Germinal center (tissue), 1 donor: ENCODE results near the gene ZNF593.

Experiments used
- DNase-seq: peaks from one replicate; pipeline ENCODE4 v3.0.0; 2012; ENCODE audit warnings: mixed read lengths, low spot score

ZNF593 gene

DNA sequence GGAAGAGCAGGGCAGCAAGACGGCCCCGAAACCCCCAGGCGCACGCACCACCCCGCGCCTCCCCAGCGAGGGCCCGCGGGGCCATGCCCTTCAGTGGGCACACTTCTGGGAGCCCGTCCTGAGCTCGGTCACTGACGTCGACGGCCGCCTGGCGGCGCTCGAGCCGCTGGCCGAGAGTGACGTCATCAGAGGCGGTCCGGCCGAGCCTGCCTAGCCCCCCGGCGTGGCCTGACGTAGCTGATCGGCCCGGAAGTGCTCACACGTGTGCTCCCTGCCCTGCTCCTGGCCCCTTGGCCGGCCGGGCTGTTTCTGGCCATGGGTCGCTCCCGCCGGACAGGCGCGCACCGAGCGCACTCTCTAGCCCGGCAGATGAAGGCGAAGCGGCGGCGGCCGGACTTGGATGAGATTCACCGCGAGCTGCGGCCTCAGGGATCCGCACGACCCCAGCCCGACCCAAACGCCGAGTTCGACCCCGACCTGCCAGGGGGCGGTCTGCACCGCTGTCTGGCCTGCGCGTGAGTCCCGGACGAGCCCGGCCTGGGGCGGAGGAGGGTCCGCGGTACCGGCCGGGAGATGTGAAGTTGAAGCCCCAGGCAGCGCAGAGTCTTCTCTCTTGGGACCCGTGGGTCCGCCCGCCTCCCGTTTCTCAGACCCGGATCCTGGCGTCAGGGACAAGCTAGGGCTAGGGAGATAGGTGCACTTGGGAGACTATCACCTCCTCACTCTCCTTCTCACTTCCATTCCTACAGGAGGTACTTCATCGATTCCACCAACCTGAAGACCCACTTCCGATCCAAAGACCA, at the start of gene ZNF593:
ZNF593 (plus strand) TSS at position 240 of the 803 bp plus-strand sequence; CDS start at position 316, 76 bp downstream.
- DNase-seq = peak; percentile 97

DNA sequence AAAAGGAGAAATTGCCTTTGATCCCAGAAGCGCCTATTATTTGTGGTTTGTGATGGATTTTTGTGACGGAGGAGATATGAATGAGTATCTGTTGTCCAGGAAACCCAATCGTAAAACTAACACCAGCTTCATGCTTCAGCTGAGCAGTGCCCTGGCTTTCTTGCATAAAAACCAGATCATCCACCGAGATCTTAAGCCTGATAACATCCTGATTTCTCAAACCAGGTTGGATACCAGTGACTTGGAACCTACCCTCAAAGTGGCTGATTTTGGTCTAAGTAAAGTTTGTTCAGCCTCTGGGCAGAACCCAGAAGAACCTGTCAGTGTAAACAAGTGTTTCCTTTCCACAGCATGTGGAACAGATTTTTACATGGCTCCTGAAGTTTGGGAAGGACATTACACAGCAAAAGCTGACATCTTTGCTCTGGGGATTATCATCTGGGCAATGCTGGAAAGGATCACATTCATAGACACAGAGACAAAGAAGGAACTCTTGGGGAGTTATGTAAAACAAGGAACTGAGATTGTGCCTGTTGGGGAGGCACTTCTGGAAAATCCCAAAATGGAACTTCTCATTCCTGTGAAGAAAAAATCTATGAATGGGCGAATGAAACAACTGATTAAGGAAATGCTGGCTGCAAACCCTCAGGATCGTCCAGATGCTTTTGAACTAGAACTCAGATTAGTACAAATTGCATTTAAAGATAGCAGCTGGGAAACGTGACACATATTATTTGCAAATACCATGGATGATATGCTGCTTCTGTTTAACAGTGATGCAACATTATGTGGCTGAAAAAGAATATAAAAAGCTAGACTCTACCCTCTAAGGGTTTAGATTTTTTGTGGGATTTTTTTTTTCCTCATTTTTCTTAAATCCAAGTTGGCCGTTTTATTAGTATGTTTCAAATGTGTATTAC, 47.6 kb upstream of the ZNF593 start:
- DNase-seq = no peak

DNA sequence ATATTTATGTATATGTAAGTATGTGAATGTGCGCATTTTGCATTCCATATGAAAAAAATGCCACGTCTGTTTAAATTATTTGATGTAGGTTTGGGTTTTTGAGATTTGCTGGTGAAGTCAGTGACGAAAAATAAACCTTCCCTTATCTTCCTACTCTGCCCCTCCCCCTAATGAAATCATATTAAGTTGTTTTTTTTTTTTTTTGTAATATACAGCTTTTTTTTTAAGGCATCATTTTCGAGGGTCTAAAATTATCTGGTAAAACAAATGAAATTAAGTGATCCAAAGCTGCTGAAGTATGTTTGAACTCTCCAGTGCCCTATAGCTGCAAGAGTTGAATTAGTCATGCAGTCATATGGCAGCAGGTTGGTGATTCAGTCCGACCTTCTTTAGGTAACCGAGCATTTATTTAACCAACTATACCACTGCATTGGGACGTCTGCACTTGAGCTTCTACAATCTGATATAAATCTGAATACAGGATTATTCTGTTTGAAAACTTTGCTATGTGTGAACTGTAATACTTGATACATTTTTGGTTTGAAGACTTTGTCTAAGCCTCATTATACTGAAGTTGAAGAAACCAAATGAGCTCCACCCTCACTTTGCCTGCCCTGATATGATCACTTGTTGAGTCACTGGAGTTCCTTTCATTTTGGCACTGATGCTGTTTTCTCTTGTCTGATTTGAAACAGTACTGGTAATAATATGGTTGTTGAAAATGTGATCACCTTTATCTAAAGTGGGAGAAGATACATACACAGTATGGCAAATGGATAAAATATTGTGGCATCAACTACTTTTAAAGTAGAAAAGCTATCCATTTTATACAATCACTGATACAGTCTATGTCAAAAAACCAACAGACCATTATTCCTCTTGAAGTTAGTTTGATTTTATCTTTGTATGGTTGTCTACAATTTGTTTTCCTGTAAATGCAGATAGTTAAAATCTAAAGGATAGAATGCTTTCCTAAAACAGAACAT, 46.4 kb upstream of the ZNF593 start:
- no peak for DNase-seq

DNA sequence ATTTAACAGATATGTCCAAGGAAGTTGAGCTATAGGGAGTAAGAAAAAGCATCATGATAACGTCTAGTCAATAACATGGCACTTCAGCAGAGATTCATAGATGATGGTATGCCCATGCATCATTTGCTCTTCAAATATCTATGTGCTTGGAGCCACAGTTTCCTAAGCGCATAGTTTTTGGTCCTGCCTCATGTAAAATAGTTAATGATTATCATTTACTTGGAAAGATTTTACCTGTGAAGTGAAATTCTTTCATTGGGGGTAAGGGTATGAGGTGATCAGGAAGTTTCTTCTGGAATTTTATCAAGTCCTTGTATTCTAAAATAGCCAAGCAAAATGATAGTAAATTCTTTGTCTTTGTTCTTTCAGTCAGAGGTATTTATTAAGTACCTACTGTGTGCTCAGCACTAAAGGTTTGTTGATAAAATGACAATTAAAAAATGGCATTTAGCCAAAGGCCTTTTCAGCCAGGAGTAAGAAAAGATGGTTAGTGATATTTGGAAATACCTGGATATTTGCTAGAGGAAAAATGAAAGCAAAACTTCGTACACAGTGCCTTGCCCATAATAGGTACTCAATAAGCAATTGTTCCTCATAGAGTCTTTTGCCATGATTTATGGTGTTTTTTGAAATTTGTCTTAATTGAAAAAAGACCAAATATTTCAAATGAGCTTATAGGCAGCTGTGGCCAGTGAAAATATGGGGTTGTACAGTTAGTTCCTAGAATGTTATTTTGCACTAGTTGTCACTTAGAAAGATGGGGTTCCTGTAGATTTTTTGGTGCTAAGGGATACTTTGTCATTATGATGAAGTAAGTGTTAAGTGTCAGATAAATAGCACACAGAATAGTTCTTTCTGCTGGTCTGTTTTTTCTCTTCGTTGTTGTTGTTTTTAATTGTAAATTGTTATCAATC, 45.0 kb upstream of the ZNF593 start:
- no peak for DNase-seq

DNA sequence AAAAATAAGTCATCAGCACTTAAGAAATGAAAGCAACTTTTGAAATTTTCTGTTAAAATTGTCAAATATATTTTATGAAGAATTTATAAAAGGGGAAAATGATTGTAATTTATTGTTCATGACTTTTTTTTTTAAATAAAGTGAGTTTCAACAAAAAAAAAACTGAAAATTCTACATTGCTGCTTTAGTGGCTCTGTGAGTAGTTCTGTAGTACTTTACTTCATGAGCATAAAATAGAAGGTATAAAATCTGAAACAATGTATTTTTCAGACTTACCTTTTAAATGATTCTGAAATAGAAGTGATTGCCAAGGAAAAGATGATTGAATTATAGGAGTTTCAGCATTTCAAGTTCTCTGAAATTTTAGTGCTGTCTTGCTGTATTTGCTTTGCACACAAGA, 44.3 kb upstream of the ZNF593 start:
- DNase-seq = no peak

DNA sequence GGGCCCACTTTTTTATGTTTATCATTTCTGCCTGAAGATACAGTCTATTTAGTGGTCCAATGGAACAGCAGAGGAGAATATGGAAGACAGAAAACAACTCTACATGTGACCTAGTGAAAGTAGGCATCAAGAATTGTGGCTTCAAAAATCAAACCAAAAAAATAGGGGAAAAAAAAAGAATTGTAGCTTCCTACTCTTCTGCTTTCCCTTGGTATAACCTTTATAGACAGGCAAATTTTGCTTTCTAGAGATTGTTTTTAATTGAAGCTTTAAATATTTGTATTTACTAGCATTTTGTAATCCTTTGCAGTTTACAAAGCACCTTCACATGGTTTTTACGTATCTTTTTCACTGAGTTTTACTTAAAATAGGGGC, 43.8 kb upstream of the ZNF593 start:
- no peak for DNase-seq

DNA sequence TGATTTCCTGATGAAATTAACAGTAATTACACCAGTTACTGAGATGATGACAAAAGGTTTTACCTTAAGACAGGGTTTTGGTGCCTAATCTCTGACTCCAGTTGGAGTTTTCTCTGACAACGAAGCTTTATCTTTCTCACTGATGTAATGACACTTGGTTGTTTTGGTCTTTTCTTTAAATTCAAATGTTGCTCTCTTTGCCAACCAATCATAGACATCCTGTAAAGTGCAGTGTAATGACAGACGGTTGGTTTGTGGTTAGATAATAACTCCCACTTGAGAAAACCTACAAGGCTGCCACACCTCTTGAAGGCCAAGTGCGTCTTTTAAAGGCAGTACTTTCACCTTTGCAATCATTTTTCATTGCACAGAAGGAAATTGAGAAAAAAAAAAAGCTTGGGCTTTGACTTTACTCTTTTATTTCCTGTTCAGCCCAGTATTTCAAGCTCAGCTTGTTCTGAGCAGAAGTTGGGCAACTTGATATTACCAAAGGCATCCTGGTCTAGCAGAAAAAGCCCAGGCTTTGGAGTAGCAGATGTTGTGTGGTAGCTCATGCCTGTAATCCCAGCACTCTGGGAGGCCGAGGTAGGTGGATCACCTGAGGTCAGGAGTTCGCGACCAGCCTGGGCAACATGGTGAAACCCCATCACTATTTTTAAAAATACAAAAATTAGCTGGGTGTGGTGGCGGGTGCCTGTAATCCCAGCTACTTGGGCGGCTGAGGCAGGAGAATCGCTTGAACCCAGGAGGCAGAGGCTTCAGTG, 43.2 kb upstream of the ZNF593 start:
- DNase-seq = peak; percentile 54

DNA sequence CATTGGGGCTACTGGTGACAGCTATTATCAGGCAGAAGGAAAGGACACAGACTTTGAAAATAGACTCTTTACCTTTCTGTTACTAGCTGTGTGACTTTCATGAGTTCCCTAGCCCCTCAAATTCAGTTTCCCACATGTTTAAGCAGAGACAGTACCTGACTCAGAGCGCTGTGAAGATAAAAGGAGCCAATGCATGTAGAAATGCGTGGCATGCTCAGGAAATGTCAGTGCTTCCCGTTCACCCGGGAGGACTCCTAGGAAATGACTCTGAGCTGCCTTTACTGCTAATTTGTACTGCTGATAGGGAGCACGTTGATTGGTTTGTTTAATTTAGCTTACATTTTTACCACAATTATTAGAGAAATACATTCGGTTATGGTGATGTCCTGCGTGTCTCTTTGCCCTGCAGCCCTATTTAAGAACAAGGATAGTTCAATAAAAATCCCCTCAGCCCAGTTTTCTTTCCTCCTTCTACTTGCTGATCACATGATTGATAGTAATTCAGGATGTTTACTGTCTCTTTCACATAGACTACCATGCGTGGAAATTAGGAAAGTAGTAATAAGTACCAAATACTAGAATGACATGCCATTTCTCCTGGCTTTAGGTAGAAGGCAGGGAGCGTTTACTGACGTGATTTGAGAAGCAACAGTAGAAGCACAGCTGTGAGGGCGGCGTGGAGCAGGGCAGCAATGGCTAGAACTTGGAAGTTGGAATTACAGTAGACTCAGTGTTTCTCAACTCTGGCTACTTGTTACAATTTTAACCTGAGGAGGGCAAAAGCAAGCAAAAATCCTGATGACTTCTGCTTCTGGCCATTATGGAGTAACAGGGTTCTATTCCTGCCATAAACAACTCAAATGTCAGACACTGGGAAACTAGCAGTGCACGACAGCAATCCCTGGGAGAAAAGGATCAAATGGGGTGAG, 42.2 kb upstream of the ZNF593 start:
- no peak for DNase-seq

DNA sequence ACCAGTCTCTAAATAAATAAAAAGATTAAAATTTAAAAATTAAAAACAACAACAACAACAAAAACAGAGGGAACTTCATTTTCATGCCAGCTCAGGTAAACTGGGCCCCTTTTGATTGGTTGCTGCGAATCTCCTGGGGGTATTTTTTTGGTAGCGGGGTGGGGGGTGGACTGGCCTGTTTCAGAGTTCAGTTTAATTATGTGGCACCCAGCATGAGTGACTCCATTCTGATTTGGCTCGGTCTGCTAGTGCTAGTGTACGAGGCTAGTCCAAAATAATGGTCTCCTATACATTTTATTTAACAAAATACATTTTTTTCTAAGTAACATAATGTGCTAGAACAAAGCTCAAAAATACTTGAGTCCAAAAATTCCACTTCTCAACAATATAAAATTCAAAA, 39.9 kb upstream of the ZNF593 start:
- DNase-seq = no peak

DNA sequence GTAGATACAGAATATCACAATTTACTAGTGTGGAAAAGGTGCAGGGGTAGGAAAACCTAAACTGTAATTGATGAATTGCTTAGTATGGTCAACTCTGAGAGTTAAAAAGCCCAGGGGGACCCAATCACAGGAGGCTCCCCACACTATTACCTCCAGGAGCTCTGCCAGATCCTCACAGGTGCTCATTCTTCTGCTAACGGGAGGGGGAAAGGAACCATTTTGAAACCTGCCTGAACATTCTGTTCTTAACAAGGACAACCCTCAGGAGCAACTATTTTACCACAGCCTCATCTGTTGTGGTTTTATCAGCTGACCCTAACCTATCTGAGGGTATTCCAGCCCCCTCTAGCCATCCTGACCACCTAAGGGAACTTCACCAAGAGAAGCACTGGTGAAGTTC, 39.0 kb upstream of the ZNF593 start:
- DNase-seq = no peak

DNA sequence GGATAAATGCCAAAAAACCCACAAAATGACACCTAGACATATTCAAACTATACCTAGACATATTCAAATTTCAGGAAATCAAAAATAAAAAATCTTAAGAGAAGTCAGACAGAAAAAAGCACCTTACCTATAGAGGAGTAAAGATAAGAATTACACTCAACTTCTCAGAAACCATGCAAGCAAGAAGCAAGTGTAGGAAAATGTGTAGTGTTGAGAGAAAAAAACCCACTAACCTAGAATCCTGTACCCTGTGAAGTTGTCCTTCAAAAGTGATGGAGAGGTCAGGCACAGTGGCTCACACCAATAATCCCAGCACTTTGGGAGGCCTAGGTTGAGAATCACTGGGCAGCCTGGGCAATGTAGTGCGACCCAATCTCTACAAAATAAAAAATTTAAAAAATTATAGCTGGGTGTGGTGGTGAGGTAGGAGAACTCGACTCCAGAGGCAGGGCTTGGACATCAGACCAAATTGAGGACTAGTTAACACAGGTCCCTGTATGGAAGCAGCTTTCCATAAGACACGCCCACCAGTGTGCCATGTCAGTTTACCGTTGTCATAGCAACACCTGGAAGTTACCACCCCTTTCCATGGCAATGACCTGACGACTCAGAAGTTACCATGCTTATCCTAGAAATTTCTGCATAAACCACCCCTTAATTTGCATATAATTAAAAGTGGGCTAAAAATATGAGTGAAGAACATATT, 37.4 kb upstream of the ZNF593 start:
- no peak for DNase-seq

DNA sequence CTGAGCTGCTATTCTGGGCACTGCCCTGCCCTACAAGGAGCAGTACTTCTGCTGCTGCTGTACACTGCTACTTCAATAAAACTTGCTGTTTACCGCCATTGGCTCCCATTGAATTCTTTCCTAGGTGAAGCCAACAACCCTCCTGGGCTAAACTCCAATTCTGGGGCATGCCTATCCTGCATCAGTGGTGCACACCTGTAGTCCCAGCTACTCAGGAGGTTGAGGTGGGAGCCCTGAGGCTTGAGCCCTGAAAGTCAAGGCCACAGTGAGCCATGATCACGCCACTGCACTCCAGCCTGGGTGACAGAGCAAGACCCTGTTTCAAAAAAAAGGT, 36.9 kb upstream of the ZNF593 start:
- DNase-seq = no peak

DNA sequence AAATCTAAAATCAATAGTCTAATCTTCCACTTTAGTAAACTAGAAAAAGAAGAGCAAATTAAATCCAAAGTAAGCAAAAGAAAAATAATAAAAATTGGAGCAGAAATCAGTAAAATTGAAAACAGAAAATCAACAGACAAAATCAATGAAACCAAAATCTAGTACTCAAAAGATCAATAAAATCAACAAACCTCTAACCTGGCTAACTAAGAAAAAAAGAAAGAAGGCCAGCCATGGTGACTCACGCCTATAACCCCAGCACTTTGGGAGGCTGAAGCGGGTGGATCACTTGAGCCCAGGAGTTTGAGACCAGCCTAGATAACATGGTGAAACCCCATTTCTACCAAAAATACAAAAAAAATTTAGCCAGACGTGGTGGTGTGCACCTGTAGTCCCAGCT, 35.2 kb upstream of the ZNF593 start:
- DNase-seq = no peak

DNA sequence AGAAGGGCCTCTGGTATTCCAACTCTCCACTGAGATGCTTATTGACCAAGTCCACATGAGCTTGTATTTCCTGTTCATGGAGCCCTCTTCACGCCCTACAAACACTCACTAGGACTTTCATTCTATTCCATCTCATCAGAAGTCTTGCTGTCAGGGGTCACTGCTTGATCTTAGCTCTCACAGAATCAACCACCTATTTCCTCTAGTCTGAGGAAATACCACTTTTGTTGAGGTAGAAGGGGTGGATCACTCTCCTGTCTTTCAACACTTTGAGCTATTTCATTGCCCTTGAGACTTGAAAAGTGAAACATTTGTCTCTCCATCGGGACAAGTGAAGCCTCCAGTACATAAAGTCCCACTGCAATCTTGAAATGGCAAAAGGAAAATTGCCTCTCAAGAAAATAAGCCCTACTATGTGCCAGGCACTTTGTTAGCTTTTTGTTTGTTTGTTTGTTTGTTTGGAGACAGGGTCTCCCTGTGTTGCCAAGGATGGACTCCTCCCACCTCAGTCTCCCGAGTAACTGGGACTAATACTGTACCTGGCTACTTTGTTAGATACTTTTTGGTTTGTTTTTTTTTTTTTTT, 30.6 kb upstream of the ZNF593 start:
- no peak for DNase-seq

DNA sequence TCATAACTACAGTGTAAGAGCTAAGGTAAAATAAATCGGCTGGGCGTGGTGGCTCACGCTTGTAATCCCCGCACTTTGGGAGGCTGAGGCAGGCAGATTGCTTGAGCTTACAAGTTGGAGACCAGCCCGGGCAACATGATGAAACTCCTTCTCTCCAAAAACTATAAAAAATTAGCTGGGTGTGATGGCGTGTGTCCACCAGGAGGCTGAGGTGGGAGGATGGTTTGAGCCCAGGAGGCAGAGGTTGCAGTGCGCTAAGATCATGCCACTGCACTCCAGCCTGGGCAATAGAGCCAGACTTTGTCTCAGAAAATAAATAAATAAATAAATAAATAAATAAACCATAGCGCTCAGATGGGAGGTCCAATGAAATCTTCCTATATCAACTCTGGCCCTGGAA, 27.5 kb upstream of the ZNF593 start:
- DNase-seq = no peak

DNA sequence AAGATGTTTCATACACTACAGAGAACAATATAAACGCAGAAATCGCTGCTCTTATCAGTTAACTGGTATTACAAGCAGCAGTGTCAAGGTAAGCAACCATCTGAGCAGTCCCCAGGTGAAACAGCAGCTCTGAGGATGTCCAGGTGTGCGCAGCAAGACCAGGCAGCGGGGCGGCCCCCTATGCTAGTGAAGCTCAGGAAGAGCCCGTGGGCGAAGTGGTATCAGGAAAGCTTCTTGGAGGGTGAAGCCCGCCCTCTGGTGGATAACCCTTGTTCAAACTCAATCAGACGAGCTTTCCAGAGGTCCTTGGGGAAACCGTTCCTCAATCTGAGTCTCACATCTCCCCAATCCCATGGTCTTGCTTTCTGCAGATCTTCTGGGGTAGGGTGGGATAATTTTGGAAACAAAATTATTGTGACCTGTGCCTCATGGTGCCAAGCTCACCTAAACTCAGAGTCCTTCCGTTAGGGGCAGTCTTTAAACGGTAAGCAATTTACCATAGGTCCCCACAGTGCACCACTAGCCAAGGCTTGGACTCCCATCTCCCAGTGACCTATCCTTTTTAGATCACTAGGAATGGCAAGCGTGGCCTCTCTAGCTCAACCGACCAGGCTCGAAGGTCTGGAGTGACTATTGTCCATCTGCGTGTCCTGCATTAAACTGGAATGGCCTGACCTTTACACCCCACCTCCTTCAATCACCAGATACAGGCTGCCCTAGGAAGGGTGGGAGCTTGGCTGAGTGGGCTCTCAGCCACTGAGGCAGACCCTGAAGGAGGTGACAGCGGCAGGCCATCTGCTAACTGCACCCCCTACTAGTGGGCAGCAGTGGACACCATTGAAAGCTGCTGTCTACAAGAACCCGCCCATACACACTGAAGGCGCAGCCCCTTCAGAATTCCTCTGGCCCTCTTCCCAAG, 24.4 kb upstream of the ZNF593 start:
- DNase-seq = peak; percentile 63

DNA sequence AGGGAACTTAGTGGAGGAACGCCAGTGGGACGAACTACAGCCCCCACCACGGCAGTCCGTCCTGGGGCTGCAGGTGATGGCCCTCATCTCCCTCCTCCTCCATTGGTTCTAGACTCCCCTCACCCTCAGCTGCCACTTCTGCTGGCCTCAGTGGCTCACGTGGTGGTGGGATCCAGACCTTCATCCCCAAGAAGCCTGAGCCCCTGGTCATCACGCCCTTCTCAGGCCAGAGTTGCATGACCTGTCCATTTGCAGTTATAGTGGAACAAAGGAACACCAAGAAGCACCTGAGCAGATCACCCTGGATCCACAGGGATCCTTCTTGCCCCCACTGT, 23.8 kb upstream of the ZNF593 start:
- no peak for DNase-seq
